ENCODE results near the gene EXD2. TPM values are rescaled to one million over a fixed set of nuclear protein-coding genes. Genes with fewer than 3 reads are reported as not detected.

The EXD2 gene
- total RNA-seq, 6 donors from 2014 or later, result 18.4 to 30.4 (median 21.1) TPM

- no peaks in the 10 kb centered on the region for H3K27me3 ChIP-seq
- H3K4me1 ChIP-seq, result peaks cover 21 to 33% (median 26%) of the 10 kb centered on the region in 4 donors
- peak; percentile 88 to 96 for DNase-seq
- peak; percentile 83 to 86 for ATAC-seq (ENCODE audit: low FRiP score in 2 of 2)
- no peak for TF ChIP-seq EP300 (IDR thresholded peaks at IDR 0.05)
- peak; percentile 56 to 84 (median 68) for TF ChIP-seq CTCF (IDR thresholded peaks at IDR 0.05)
- peak in 2 of 4 donors; percentile 48 to 50 for TF ChIP-seq POLR2A (IDR thresholded peaks at IDR 0.05)
- peak overlapping the region; percentile 94 to 96 (median 95) for H3K27ac ChIP-seq
- WGBS, 2 donors, result 0 to 1% methylated on average over 6 to 36 of the region's 57 CpGs
- H3K9me3 ChIP-seq, result no peaks in the 10 kb centered on the region
- H3K36me3 ChIP-seq, result peaks cover 0 to 12% (median 1%) of the 10 kb centered on the region in 4 donors
- H3K4me3 ChIP-seq, result peak overlapping the region; percentile 66 to 95 (median 90)
Measured at GRCh38 chr14:69151458-69152180, 39.7 kb upstream of the EXD2 start.

GRCh38 chr14:69152181-69152901 is 39.0 kb upstream of the EXD2 start:
- no peaks in the 10 kb centered on the region for H3K27me3 ChIP-seq
- ATAC-seq (ENCODE audit: low FRiP score in 2 of 2), result peak in 1 of 2 donors; percentile 34
- WGBS, 2 donors, result 0 to 1% methylated on average over 12 to 37 of the region's 38 CpGs
- TF ChIP-seq CTCF (IDR thresholded peaks at IDR 0.05) (no peak), POLR2AphosphoS5 (IDR thresholded peaks at IDR 0.05) (no peak), EP300 (IDR thresholded peaks at IDR 0.05) (no peak), POLR2A (IDR thresholded peaks at IDR 0.05) (no peak)
- H3K27ac ChIP-seq, result peak overlapping the region; percentile 94 to 96 (median 95)
- peak; percentile 44 to 84 for DNase-seq
- H3K4me1 ChIP-seq, result peaks cover 21 to 33% (median 26%) of the 10 kb centered on the region in 4 donors
- no peaks in the 10 kb centered on the region for H3K9me3 ChIP-seq
- peak overlapping the region; percentile 66 to 95 (median 90) for H3K4me3 ChIP-seq
- peaks cover 0 to 10% (median 1%) of the 10 kb centered on the region in 4 donors for H3K36me3 ChIP-seq

DNA sequence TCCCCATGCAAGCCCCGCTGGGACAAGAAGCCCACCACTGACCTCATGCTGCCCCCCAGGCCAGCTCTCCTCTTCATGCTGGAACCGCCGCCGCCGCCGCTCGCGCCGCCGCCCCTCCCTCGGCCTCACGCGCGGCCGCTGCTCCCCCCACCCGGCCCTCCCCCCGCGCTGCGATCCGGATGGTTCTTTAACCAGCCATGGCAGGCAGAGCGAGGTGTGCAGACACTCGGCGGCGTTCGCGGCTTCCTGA is 38.5 kb upstream of the EXD2 start, which contains the start of gene DCAF5:
TSS of gene DCAF5 (minus strand) at position 218 of the 250 bp plus-strand sequence. CDS start at position 77, 141 bp downstream.
- Histone ChIP-seq H3K4me3 (peak within 1 kb of the TSS; percentile 66 to 95 (median 90)), H3K4me1 (peaks cover 21 to 33% (median 26%) of the 10 kb centered on the region in 4 donors), H3K27ac (peak within 1 kb of the TSS; percentile 94 to 96 (median 95)), H3K27me3 (no peaks in the 10 kb centered on the region), H3K9me3 (no peaks in the 10 kb centered on the region), H3K36me3 (peaks cover 0 to 6% (median 1%) of the 10 kb centered on the region in 4 donors)
- TF ChIP-seq EP300 (IDR thresholded peaks at IDR 0.05), result no peak
- no peak for TF ChIP-seq POLR2AphosphoS5 (IDR thresholded peaks at IDR 0.05)
- TF ChIP-seq CTCF (IDR thresholded peaks at IDR 0.05), result no peak
- peak in 1 of 2 donors; percentile 98 for DNase-seq
- 10% methylated on average over 2 of the region's 26 CpGs; no CpG with 5 or more reads in 1 of the 2 donors for WGBS, 2 donors
- peak in 1 of 2 donors; percentile 96 for ATAC-seq (ENCODE audit: low FRiP score in 2 of 2)

- peaks cover 21 to 33% (median 26%) of the 10 kb centered on the region in 4 donors for H3K4me1 ChIP-seq
- no peaks in the 10 kb centered on the region for H3K9me3 ChIP-seq
- no peaks in the 10 kb centered on the region for H3K27me3 ChIP-seq
- H3K36me3 ChIP-seq, result peaks cover 0 to 6% (median 0%) of the 10 kb centered on the region in 4 donors
- TF ChIP-seq POLR2AphosphoS5 (IDR thresholded peaks at IDR 0.05) (peak; percentile 80 to 89), POLR2A (IDR thresholded peaks at IDR 0.05) (peak in 3 of 4 donors; percentile 66 to 93 (median 73)), CTCF (IDR thresholded peaks at IDR 0.05) (peak in 2 of 6 experiments; percentile 26 to 31), EP300 (IDR thresholded peaks at IDR 0.05) (peak in 1 of 4 donors; percentile 29)
- peak overlapping the region; percentile 94 to 96 (median 95) for H3K27ac ChIP-seq
- ATAC-seq (ENCODE audit: low FRiP score in 2 of 2), result peak; percentile 54 to 96
- peak overlapping the region; percentile 66 to 95 (median 90) for H3K4me3 ChIP-seq
- 0 to 1% methylated on average over 26 to 39 of the region's 72 CpGs for WGBS, 2 donors
- DNase-seq, result peak; percentile 44 to 95
Measured at GRCh38 chr14:69153152-69153872, 38.0 kb upstream of the EXD2 start.

Data from upper lobe of left lung (tissue), 6 donors.